Fibroblast of lung (primary cell): ENCODE data around the gene CTXND2. TPM values are rescaled to one million over a fixed set of nuclear protein-coding genes. Genes with fewer than 3 reads are reported as not detected.
"Not testable (repeated sequence)": the region's sequence is repeated elsewhere in the genome, so short reads cannot be mapped to it uniquely, and the experiment has no call there.

Source experiments
- DNase-seq, 2 donors: peaks; one replicate each; pipeline versions ENCODE4 v3.0.0 to v3.0.0-alpha.2; 2010; ENCODE audit warnings: low read depth in 2 of 2
- H2AFZ ChIP-seq: 2 replicates; pipeline ENCODE4 v1.5.1; 2012; ENCODE audit warnings: low read length, control low read depth, inconsistent platforms
- H3K27ac ChIP-seq: 2 replicates; pipeline ENCODE4 v1.5.1; 2011; ENCODE audit warnings: low read length, control low read depth; ENCODE audit not compliant: insufficient read depth
- H3K27me3 ChIP-seq: 2 replicates; pipeline ENCODE4 v1.5.1; 2011; ENCODE audit warnings: mild to moderate bottlenecking, low read length; ENCODE audit not compliant: control insufficient read depth, insufficient read depth
- H3K36me3 ChIP-seq: 2 replicates; pipeline ENCODE4 v1.5.1; 2011; ENCODE audit warnings: low read length; ENCODE audit not compliant: control insufficient read depth, insufficient read depth
- H3K4me1 ChIP-seq: 2 replicates; pipeline ENCODE4 v1.5.1; 2011; ENCODE audit warnings: low read length; ENCODE audit not compliant: control insufficient read depth, insufficient read depth; ENCODE audit errors: extremely low read depth
- H3K4me2 ChIP-seq: 2 replicates; pipeline ENCODE4 v1.5.1; 2011; ENCODE audit warnings: low read length, control low read depth; ENCODE audit not compliant: insufficient read depth; ENCODE audit errors: extremely low read depth
- H3K4me3 ChIP-seq, 4 experiments: fragments of 200-600 bp in 1 of 4; sonication (generic) in 1 of 4; replicated peaks in 1 of 4; 2 replicates each; pipeline ENCODE4 v1.5.1; 2011 to 2016; ENCODE audit warnings: low read length in 4 of 4, low read depth in 3 of 4, mild to moderate bottlenecking in 3 of 4, control low read depth in 2 of 4, inconsistent platforms in 1 of 4, mixed read lengths in 1 of 4; ENCODE audit not compliant: insufficient read depth in 1 of 4; ENCODE audit errors: control extremely low read depth in 1 of 4
- H3K79me2 ChIP-seq: 2 replicates; pipeline ENCODE4 v1.5.1; 2012; ENCODE audit warnings: mild to moderate bottlenecking, low read length, inconsistent platforms; ENCODE audit not compliant: control insufficient read depth, insufficient read depth
- H3K9ac ChIP-seq: 2 replicates; pipeline ENCODE4 v1.5.1; 2011; ENCODE audit warnings: mild to moderate bottlenecking, low read length, control low read depth; ENCODE audit not compliant: insufficient read depth
- H3K9me3 ChIP-seq: 2 replicates; pipeline ENCODE4 v1.5.1; 2012; ENCODE audit warnings: low read depth, low read length; ENCODE audit not compliant: control insufficient read depth, insufficient read depth
- H4K20me1 ChIP-seq: 2 replicates; pipeline ENCODE4 v1.5.1; 2011; ENCODE audit warnings: low read length; ENCODE audit not compliant: control insufficient read depth, insufficient read depth; ENCODE audit errors: extremely low read depth
- CTCF ChIP-seq, 2 donors: IDR thresholded peaks in 1 of 2; conservative IDR thresholded peaks in 1 of 2; 1 replicate in 1 of 2; 2 replicates in 1 of 2; pipeline ENCODE4 v1.5.1; 2011 to 2012; ENCODE audit warnings: low read length in 2 of 2, control low read depth in 1 of 2, inconsistent platforms in 1 of 2, low read depth in 1 of 2, mild to moderate bottlenecking in 1 of 2
- EZH2 ChIP-seq: IDR thresholded peaks from 2 replicates; pipeline ENCODE4 v1.5.1; 2012; ENCODE audit warnings: low read length, control low read depth, mild to moderate bottlenecking; ENCODE audit errors: missing control alignments
- polyA minus RNA-seq: library from RNA; depleted of rRNA, polyadenylated mRNA; stranded (reverse); fragments of >200 nt; gene quantifications from 2 replicates; pipeline ENCODE4 v1.2.3, GENCODE V29; 2011; ENCODE audit warnings: low replicate concordance
- polyA plus RNA-seq, 2 donors: library from polyadenylated mRNA; depleted of rRNA in 1 of 2; stranded (reverse) in 1 of 2; unstranded in 1 of 2; fragments of >200 nt; gene quantifications; 2 replicates each; pipeline ENCODE4 v1.2.1, GENCODE V29; 2011 to 2012; ENCODE audit warnings: missing spikeins in 1 of 2
- total RNA-seq: library from RNA; depleted of rRNA; stranded (reverse); fragments of >200 nt; gene quantifications from 2 replicates; pipeline ENCODE4 v1.2.1, GENCODE V29; 2014

CTXND2 gene
- not detected in 2 replicates for total RNA-seq
- polyA plus RNA-seq, result not detected in 2 replicates
- polyA plus RNA-seq (2012), result not detected in 2 replicates
- not detected in 2 replicates for polyA minus RNA-seq

DNA sequence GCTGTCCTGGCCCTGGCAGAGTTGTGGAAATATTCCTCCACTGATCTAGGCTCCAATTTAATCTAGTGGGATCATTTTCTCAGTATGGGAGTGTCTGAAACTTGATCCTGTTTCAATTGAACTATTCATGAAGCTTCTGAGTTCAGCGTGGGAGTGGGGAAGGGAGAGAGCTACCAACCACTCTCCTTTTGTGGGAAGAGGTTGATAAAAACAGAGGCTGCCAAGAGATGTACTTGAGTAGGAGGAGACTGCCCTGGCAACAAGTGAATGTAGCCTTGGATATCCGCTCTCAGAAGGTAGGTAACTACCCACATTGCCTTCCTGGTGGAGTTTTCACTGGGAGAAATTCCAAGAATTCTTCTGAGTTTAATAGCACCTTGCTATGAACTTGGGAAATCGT is at the start of gene CTXND2:
Gene CTXND2, plus strand, starts transcription at position 119 of the 400 bp plus-strand sequence. CDS start 25,179 bp downstream, outside the sequence.
- Histone ChIP-seq H3K27ac (no peak within 1 kb of the TSS), H3K36me3 (no peaks in the 10 kb centered on the region), H3K4me1 (peaks cover 2% of the 10 kb centered on the region), H3K9me3 (no peaks in the 10 kb centered on the region), H3K4me3 (no peak within 1 kb of the TSS), H2AFZ (no peak within 1 kb of the TSS), H3K4me2 (no peak within 1 kb of the TSS), H4K20me1 (no peaks in the 10 kb centered on the region), H3K9ac (no peak within 1 kb of the TSS), H3K27me3 (no peaks in the 10 kb centered on the region), H3K79me2 (no peaks in the 10 kb centered on the region)
- peak; percentile 15 to 84 for DNase-seq
- TF ChIP-seq EZH2, result no peak
- TF ChIP-seq CTCF (conservative IDR thresholded peaks at IDR 0.05 in 1 of 2, IDR thresholded peaks at IDR 0.05 in 1 of 2; ENCODE audit: low read depth in 1 of 2, low read length in 2 of 2), result no peak

DNA sequence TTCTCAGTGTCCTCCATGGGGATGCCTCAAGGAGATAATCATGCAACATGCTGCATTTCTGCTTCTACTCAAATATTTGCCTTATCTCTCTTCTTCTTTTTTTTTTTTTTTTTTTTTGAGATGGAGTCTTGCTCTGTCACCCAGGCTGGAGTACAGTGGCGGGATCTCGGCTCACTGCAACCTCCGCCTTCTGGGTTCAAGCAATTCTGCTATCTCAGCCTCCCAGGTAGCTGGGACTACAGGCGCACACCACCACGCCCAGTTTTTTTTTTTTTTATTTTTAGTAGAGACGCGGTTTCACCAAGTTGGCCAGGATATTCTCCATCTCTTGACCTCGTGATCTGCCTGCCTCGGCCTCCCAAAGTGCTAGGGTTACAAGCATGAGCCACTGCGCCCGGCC is 46.1 kb upstream of the CTXND2 start:
- H2AFZ ChIP-seq, H3K4me2 ChIP-seq, DNase-seq, H4K20me1 ChIP-seq, H3K9me3 ChIP-seq, H3K9ac ChIP-seq, H3K27ac ChIP-seq, H3K79me2 ChIP-seq, H3K36me3 ChIP-seq, H3K27me3 ChIP-seq, H3K4me3 ChIP-seq, H3K4me1 ChIP-seq: not testable (repeated sequence)

DNA sequence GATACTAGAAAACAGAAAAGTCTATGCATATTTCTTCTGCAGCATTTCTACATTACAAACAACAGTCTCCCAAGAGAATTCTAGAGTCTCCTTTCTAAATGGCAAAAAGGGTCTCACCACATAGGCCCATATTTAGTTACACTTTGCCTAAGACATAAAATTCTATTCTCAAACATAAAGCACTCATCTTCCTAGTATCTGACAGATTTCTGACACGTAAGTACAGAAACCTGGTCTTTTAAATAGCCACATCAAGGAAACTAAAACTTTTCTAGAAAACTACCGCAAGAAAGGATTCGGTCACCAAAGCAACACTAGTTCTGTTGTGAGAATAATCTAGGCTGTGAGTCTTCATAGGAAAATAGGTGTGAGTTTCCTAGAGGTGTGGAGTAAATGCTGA is 45.3 kb upstream of the CTXND2 start:
- Histone ChIP-seq H2AFZ (no peak overlapping the region), H4K20me1 (no peaks in the 10 kb centered on the region), H3K9ac (no peak overlapping the region), H3K27me3 (no peaks in the 10 kb centered on the region), H3K4me3 (no peak overlapping the region), H3K4me1 (no peaks in the 10 kb centered on the region), H3K27ac (no peak overlapping the region), H3K9me3 (no peaks in the 10 kb centered on the region), H3K79me2 (no peaks in the 10 kb centered on the region), H3K4me2 (no peak overlapping the region), H3K36me3 (peaks cover 3% of the 10 kb centered on the region)
- no peak for DNase-seq
- TF ChIP-seq EZH2 (no peak), CTCF (conservative IDR thresholded peaks at IDR 0.05 in 1 of 2, IDR thresholded peaks at IDR 0.05 in 1 of 2; ENCODE audit: low read depth in 1 of 2, low read length in 2 of 2) (no peak)
